WI38 (cell line): Measurements from ENCODE around the gene CAPZB.

Source experiments
- H3K4me3 ChIP-seq: 2 replicates; pipeline ENCODE4 v1.5.1; 2011; ENCODE audit warnings: low read depth, mild to moderate bottlenecking, control low read depth, low read length
- CTCF ChIP-seq: IDR thresholded peaks from 2 replicates; pipeline ENCODE4 v1.5.1; 2012; ENCODE audit warnings: low read depth, mild to moderate bottlenecking, control low read depth, low read length

CAPZB gene

GRCh38 chr1:19423130-19423529 is 62.2 kb downstream of the CAPZB start:
- no peak for TF ChIP-seq CTCF

GRCh38 chr1:19421365-19421764 is 64.0 kb downstream of the CAPZB start:
- TF ChIP-seq CTCF = no peak
- no peak overlapping the region for H3K4me3 ChIP-seq

More at GRCh38 chr1:19423130-19423529, 62.2 kb downstream of the CAPZB start:
- H3K4me3 ChIP-seq = no peak overlapping the region

- no peak for TF ChIP-seq CTCF
- no peak overlapping the region for H3K4me3 ChIP-seq
Measured at GRCh38 chr1:19420606-19421005, 64.7 kb downstream of the CAPZB start.

GRCh38 chr1:19419691-19420090 is 65.6 kb downstream of the CAPZB start:
- no peak for TF ChIP-seq CTCF
- H3K4me3 ChIP-seq = no peak overlapping the region

- no peak overlapping the region for H3K4me3 ChIP-seq
- no peak for TF ChIP-seq CTCF
Measured at GRCh38 chr1:19418503-19418971, 66.8 kb downstream of the CAPZB start.

- TF ChIP-seq CTCF = no peak
- H3K4me3 ChIP-seq = no peak overlapping the region
Measured at GRCh38 chr1:19416921-19417470, 68.3 kb downstream of the CAPZB start.

- no peak overlapping the region for H3K4me3 ChIP-seq
- TF ChIP-seq CTCF = no peak
Measured at GRCh38 chr1:19416145-19416544, 69.2 kb downstream of the CAPZB start.
